Measurements from ENCODE around the gene IMMP2L.

DNA sequence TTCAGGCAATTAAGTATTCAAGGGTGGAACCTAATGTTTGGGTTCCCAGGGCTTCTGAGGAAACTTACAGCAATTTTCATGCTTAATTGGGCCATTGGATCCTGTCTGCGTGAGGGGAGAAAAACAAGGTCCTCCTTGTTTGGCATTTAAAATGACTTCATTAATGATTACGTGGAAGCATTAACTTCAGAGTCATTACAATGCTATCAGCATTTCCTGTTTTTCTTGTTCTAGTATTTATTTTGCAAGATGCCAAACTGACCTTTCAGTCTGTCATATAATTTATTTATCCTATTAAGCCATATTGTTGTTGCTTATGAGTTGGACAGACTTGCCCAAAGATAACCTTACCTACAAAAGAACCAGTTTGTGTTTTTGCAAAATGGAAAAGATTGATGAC lies 795.4 kb downstream of the IMMP2L start:
- TF ChIP-seq EZH2 (IDR thresholded peaks at IDR 0.05; ENCODE audit: low read length): no peak
- TF ChIP-seq, protein P1, sequence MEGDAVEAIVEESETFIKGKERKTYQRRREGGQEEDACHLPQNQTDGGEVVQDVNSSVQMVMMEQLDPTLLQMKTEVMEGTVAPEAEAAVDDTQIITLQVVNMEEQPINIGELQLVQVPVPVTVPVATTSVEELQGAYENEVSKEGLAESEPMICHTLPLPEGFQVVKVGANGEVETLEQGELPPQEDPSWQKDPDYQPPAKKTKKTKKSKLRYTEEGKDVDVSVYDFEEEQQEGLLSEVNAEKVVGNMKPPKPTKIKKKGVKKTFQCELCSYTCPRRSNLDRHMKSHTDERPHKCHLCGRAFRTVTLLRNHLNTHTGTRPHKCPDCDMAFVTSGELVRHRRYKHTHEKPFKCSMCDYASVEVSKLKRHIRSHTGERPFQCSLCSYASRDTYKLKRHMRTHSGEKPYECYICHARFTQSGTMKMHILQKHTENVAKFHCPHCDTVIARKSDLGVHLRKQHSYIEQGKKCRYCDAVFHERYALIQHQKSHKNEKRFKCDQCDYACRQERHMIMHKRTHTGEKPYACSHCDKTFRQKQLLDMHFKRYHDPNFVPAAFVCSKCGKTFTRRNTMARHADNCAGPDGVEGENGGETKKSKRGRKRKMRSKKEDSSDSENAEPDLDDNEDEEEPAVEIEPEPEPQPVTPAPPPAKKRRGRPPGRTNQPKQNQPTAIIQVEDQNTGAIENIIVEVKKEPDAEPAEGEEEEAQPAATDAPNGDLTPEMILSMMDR (optimal IDR thresholded peaks at IDR 0.05 in 1 of 3, IDR thresholded peaks at IDR 0.05 in 1 of 3, conservative IDR thresholded peaks at IDR 0.05 in 1 of 3; ENCODE audit: extremely low read depth in 1 of 3, insufficient read depth in 2 of 3, low read length in 3 of 3): no peak

Measured in keratinocyte (primary cell).